Lower leg skin (tissue), 4 donors: ENCODE measurements around the gene ATP5ME. TPM values are rescaled to one million over a fixed set of nuclear protein-coding genes. Genes with fewer than 3 reads are reported as not detected.
A peak's percentile ranks its signal among the peaks of the same experiment; 100 is the strongest.

Experiments
- DNase-seq, 2 donors: peaks; one replicate each; pipeline ENCODE4 v3.0.0-alpha.2; 2019; ENCODE audit warnings: low spot score in 2 of 2
- H3K4me3 ChIP-seq: fragments of 200-600 bp; sonication (generic); 2 replicates; pipeline ENCODE4 v1.5.1; 2017; ENCODE audit warnings: mild to moderate bottlenecking, low read depth; ENCODE audit not compliant: poor library complexity, severe bottlenecking
- CTCF ChIP-seq, 3 donors: fragments of 450-650 bp; IDR thresholded peaks; one replicate each; pipeline ENCODE4 v1.5.1; 2016; ENCODE audit warnings: antibody characterized with exemption in 3 of 3, mild to moderate bottlenecking in 3 of 3, moderate library complexity in 2 of 3
- POLR2A ChIP-seq, 2 donors: fragments of 450-650 bp; IDR thresholded peaks; one replicate each; pipeline ENCODE4 v1.6.1; 2016 to 2017; ENCODE audit warnings: antibody characterized with exemption in 2 of 2, mild to moderate bottlenecking in 1 of 2, moderate library complexity in 1 of 2
- WGBS, 2 donors: methylation state at CpG; one replicate each; pipeline ENCODE4 v1.1.5; 2018; 5-methylcytosine and 5-hydroxymethylcytosine counted together
- intact Hi-C: fragments of 100-400 bp; cut with DNase I; formaldehyde crosslinking; loops from one replicate; pipeline ENCODE4 v1.15.0; 2023; ENCODE audit warnings: low total_unique reads
- total RNA-seq, 4 donors: library from RNA; depleted of rRNA; stranded (reverse); fragments of >200 nt; gene quantifications; one replicate each; pipeline ENCODE4 v1.1.0, GENCODE V29; 2016

ATP5ME gene
- total RNA-seq, 4 donors from 2014 or later: 38.2 to 172 (median 140) TPM

- 79 to 90% methylated on average over 8 of the region's 8 CpGs for WGBS, 2 donors
Measured at GRCh38 chr4:659851-660250, 14.2 kb downstream of the ATP5ME start.

GRCh38 chr4:658681-659667 lies 15.1 kb downstream of the ATP5ME start:
- intact Hi-C loops: no loop called here
- TF ChIP-seq CTCF (IDR thresholded peaks at IDR 0.05) (peak in 1 of 3 donors; percentile 8), POLR2A (IDR thresholded peaks at IDR 0.05) (no peak)
- H3K4me3 ChIP-seq: no peak overlapping the region
- DNase-seq: no peak
- WGBS, 2 donors: 92 to 95% methylated on average over 32 of the region's 32 CpGs

More at GRCh38 chr4:659851-660250, 14.2 kb downstream of the ATP5ME start:
- no peak overlapping the region for H3K4me3 ChIP-seq
- no peak for TF ChIP-seq POLR2A (IDR thresholded peaks at IDR 0.05)
- no peak for TF ChIP-seq CTCF (IDR thresholded peaks at IDR 0.05)
- intact Hi-C loops: no loop called here
- no peak for DNase-seq

GRCh38 chr4:657834-658667 lies 16.0 kb downstream of the ATP5ME start:
- H3K4me3 ChIP-seq: no peak overlapping the region
- no peak for DNase-seq
- WGBS, 2 donors: 69 to 76% methylated on average over 7 to 8 of the region's 27 CpGs
- TF ChIP-seq POLR2A (IDR thresholded peaks at IDR 0.05) (no peak), CTCF (IDR thresholded peaks at IDR 0.05) (no peak)
- intact Hi-C loops: no loop called here

GRCh38 chr4:657338-657833 lies 16.7 kb downstream of the ATP5ME start:
- DNase-seq: no peak
- WGBS, 2 donors: 71 to 77% methylated on average over 11 to 23 of the region's 23 CpGs
- no peak overlapping the region for H3K4me3 ChIP-seq
- TF ChIP-seq POLR2A (IDR thresholded peaks at IDR 0.05) (no peak), CTCF (IDR thresholded peaks at IDR 0.05) (no peak)
- intact Hi-C loops: no loop called here

GRCh38 chr4:656436-657337 lies 17.4 kb downstream of the ATP5ME start:
- WGBS, 2 donors: 72 to 77% methylated on average over 58 of the region's 58 CpGs
- no peak overlapping the region for H3K4me3 ChIP-seq
- DNase-seq: no peak
- TF ChIP-seq CTCF (IDR thresholded peaks at IDR 0.05) (no peak), POLR2A (IDR thresholded peaks at IDR 0.05) (no peak)
- intact Hi-C loops: no loop called here
